Suppressor macrophage treated with lipopolysaccharide for 4 hours (primary cell): ENCODE results near the gene ITGAE.
A peak's percentile ranks its signal among the peaks of the same experiment; 100 is the strongest.

Experiments
- DNase-seq: peaks from one replicate; pipeline ENCODE4 v3.0.0-alpha.2; 2020

ITGAE gene

GRCh38 chr17:3689262-3690093 lies 111.5 kb downstream of the ITGAE start:
- no peak for DNase-seq

DNA sequence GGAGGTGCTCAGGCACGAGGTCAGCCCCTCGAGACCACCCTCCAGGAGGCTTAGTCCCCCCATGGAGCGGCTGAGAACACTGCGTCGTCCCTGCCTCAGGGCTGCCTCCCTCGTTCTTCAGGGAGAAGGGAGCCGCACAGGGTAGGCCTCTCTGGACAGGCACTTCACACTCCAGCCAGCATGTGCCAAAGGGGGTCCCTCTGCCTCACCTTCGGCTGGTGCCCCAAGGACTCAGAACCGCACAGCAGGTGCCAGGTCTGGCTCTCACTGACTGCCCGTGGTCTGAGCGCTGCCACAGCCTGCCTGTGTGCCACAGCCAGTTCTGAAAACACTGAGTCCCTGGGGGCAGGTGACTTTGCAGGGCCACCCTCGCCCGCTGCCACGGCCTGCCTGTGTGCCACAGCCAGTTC lies 112.1 kb downstream of the ITGAE start:
- DNase-seq = no peak

DNA sequence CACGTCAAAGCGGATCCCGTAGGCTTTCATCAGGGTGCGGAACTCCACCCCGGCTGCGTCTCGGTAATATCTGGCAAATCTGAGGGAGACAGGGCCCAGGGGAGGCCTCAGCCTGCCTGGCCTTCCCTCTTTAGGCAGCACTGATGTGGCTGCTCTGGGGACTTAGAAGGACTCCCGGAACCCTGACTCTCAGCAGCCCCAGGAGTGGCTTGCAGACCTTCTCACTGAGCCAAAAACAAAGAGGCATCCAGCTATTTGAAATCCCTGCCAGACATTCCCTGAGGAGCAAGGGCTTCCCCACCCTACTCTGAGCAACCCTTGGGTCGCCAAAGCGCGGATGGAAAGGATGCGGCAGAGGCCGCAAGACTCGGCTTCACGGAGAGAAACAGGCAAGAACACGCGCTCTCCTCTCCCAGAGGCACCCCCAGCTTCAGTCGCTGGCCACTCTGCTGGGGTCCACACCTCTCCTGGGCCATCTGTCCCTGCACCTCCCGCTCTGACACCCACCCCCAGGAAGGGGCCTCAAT lies 112.9 kb downstream of the ITGAE start:
- DNase-seq = no peak

- DNase-seq = no peak
Measured at GRCh38 chr17:3685174-3685573, 115.8 kb downstream of the ITGAE start.

GRCh38 chr17:3683054-3683511 lies 117.9 kb downstream of the ITGAE start:
- DNase-seq = peak; percentile 60

GRCh38 chr17:3682033-3682432 lies 119.0 kb downstream of the ITGAE start:
- DNase-seq = no peak

DNA sequence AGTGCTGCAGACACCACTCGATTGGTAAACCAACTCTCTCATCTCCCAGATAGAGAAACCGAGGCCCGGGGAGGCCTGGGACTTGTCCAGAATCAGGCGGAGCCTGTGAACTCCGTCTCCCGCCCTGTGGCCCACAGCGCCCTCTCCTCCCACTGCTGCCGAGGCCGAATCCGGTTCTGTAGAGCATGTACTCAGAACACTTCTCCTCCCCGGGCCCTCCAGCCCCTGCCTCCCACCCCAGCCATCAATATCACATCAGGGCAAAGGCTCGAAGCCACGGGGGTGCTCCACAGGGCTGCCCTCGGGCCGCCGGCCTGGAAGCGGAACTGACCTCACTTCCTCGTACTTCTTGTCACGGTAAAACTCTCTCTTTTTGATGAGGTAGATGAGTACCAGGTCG lies 119.4 kb downstream of the ITGAE start:
- DNase-seq = no peak

GRCh38 chr17:3681057-3681456 lies 119.9 kb downstream of the ITGAE start:
- no peak for DNase-seq

DNA sequence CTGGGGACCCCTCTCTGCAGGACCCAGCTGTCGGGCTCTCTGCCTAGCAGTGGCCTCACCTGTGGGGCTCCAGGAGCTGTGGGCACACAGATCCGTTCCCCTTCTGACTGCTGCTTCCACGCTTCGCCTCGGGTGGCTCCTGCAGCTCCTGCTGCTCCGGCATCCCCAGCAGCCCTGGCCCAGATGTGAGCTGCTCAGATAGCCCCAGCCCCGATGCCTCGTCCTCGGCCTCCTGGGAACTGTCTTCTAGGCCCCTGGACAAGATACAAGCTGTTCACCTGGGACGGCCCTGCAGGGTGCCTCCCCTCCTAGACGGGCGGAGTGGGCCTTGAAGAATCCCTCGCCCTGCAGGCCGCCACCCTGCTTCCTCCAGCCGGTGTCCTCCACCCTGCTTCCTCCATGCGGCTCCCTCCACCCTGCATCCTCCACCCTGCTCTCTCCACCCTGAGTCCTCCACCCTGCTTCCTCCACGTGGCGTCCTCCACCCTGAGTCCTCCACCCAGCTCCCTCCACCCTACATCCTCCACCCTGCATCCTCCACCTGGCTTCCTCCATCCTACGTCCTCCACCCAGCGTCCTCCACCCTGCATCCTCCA lies 121.4 kb downstream of the ITGAE start:
- no peak for DNase-seq

DNA sequence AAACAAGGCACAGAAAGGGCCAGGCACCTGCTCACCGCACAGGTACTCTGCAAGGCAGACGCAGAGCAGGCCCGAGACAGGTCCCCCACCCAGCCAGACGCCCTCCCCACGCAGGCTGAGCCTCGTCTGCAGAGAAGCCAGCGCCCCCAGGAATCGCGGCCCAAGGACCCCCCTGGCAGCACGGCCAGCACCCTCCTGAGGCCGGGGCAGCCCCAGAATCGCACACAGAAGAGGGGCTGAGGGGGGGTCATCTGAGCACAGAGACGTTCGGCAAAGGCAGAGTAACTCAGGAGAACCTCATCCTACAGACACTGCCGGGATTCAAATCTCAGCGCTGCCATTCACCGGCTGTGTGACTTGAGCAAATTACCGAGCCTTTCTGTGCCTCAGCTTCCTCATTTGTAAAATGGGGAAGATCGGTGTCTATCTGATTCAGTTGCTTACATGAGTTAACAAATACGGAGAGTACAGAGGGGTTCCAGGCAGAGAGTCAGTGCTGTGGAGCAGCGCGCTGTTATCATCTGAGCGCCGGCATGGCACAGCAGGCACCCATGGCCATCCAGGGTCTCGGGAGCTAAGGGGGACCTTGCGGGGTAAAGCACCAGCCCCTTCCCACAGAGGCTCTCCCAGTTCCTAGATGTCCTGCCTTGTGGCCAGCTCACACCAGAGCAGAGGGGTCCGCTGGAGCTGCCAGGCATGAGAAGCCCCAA lies 122.0 kb downstream of the ITGAE start:
- DNase-seq = peak; percentile 18

- no peak for DNase-seq
Measured at GRCh38 chr17:3678095-3678820, 122.7 kb downstream of the ITGAE start.

GRCh38 chr17:3675886-3676285 lies 125.1 kb downstream of the ITGAE start:
- DNase-seq = no peak

DNA sequence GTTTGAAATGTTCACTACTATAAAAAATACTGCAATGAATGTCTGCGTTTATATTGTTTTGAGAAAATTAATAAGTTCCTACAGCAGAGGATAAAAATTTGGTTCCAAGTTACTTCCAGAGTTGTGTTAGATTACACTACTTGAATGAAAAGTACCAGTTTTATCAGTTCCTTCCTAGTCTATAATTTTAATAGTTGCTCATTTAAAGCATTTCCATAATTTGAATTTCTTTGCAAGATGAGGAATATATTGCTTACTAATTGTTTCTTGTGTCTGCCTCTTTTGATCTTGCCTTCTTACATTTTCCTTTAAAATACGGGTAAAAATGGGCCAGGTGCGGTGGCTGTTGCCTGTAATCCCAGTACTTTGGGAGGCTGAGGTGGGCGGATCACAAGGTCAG lies 128.4 kb downstream of the ITGAE start:
- DNase-seq = no peak

DNA sequence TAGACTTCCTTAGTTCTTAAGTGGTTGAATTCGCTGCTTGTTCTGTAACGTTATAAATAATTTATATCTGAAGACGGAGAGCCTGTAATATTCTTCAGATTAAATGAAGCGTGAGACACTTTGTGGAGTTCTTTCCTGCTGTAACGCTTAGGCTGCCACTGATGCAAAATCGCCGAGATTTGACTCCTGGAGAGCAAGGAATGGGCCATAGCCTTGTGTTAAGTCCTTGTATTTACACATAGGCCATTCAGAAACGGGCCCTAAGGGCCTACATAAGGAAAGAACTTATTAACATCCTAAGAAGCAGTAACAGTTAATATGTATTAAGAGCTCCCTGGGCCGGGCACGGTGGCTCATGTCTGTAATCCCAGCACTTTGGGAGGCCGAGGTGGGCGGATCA lies 131.4 kb downstream of the ITGAE start:
- DNase-seq = no peak

GRCh38 chr17:3669085-3669347 lies 132.0 kb downstream of the ITGAE start:
- DNase-seq = no peak

- peak; percentile 100 for DNase-seq
Measured at GRCh38 chr17:3668279-3669084, 132.5 kb downstream of the ITGAE start, which contains the start of the genes EMC6 and TAX1BP3. TSS of gene EMC6 (plus strand) at chr17:3668812. CDS start at chr17:3669147, 335 bp downstream. TSS of gene TAX1BP3 (minus strand) at chr17:3668578. CDS start at chr17:3668526, 52 bp downstream.

GRCh38 chr17:3667366-3668278 lies 133.4 kb downstream of the ITGAE start:
- peak; percentile 64 for DNase-seq

DNA sequence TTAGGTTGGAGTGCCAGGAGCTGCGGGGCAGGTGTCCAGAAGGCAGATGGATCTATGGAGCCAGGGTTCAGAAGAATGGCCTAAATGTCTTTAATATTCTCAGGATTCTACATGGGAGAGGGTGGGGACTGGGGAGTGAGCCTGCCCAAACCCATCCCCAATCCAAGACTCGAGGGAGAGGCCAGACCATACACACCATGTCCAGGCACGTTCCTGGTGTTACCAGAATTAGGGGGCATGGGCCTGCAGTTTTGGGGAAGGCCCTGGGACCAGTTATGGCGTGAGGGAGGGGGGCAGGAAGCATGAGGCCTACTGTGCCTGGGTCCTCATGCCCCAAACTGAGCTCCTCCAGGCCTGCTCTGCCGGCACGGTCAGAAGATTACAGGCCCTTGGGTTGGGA lies 134.5 kb downstream of the ITGAE start:
- DNase-seq = no peak

DNA sequence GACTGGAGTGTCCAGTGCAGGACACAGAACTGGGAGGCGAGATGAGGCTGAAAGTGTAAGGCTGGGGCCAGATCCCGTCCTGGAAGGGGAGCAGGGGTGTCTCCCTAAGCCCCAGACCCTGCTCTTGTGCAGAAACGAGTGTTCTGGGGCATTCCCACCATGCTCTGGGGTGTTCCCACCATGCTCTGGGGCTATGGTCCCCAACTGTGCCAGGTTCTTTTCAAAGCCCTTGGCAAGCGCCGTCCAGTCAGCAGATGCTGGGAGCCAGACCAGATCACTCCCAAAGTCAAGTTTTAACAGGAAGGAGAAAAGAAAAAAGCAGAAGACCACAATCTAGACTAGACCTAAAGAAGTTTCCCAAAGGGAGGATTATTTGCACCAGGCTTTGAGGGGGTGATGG lies 135.2 kb downstream of the ITGAE start:
- no peak for DNase-seq
